GM18909 (cell line): Measurements from ENCODE around the gene SELENOV.

Source experiments
- ATAC-seq: cut with Tn5 transposase; IDR thresholded peaks from one replicate; pipeline ENCODE4 v1.9.1; 2021; ENCODE audit warnings: mild to moderate bottlenecking; ENCODE audit not compliant: unreplicated experiment, poor library complexity

The SELENOV gene

DNA sequence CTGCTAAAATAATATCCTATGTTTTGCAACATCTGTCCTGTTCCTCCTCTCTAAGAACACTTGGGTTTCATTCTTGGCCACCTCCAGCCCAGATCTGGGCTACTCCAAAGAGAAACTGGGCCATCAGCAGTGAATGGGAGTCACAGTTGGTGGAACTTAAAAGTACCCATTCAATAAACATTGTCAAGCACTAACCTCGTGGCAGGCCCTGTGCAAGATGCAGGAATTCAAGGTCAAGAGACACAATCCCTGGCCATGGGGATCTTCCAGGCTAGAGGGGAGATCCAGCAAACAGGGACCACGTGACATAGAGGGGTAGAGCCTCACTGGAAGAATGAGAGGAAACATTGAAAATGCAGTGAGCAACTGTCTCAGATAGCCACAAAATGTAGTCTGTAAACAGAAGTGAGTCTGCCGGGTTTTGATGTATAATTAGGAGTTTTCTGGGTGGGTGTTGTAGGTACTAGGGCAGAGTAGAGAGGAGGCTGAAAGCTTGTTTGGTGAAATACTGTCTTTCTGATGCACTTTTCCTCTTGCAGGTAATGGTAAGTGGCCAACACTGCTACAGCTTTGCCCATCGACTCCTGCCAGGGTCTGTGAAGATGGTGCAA lies 39.9 kb downstream of the SELENOV start:
- no peak for ATAC-seq

GRCh38 chr19:39555883-39556282 lies 40.9 kb downstream of the SELENOV start:
- no peak for ATAC-seq

- no peak for ATAC-seq
Observed at GRCh38 chr19:39557811-39558623, 43.1 kb downstream of the SELENOV start.

DNA sequence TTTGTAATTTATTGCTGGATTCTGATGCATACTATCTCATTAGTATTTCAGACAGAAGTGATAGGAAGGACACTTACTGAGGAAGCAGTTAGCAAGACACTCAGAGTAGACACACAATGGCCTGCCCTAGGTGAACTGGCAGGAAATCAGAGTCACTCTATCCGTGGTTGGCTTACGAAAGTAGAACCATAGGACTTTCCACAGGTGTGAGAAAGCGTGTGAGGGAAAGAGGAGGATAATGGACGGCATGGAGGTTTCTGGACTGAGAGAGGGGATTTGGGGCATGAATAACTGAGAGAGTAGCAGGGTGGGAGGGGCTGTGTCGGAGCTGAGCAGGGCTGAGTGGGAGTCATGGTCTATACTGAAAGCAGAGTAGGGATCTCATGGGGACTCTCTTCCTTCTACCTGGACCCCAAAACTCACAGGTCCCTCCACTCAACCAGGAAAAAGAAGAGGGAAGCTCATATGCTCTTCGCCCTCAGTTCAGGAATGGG lies 43.7 kb downstream of the SELENOV start:
- no peak for ATAC-seq

DNA sequence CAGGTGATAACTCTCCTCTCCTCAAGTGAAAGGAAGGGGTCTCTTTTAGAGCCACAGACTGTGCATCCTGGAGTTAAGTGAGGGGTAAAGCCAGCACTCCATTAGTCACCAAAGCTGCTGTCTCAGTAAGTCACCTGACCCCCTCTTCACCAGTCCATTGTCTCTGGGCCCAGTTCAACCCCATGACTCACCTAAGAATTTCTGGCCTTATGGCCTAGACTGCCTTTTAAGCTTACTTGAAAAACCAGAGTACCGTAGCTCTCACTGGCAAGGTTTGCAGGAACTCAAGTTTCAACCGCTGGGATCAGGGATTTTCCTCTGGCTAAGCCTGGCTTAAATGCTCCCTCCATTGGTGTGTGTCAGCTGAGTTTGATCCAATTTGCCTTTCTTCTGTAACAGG lies 48.5 kb downstream of the SELENOV start:
- no peak for ATAC-seq

DNA sequence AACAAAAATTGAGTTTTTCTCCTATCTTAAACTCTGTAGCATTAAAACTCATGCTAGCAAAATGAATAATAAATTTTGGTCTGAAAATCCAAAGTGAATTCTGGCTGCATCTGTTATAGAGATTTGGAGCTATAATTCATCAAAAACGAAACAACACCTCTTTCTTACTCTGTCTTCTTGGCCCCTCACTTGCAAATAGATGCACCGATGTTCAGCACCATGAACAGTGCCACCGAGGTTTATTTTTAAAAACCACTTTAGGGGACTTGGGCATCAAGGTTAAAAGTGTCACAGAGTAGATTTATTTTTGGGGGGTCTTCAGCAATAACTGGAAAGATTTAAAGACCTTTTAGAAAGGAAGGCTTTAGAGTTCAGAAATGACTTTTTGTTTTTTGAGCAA lies 51.1 kb downstream of the SELENOV start:
- ATAC-seq, result no peak

DNA sequence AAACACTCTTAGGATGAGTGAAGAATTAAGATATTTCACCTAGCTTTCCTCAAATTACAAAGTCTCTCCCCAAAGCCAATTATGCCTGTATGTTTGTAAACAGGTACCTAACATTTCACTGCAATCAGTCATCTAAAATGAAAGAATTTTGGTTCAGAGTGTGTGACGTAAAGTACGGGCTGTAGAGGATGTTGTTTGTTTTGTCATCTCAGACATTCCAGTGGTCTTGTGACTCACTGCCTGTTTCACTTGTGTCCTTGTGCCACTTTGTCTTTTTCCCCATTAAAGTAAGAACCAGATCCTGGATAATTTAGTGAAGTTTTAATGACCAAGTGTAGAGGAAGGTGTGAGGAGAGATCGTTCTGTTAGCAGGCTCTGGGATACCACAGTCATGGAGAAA lies 53.7 kb downstream of the SELENOV start:
- no peak for ATAC-seq
